Measurements from ENCODE around the gene TPRX1.
A peak's percentile ranks its signal among the peaks of the same experiment; 100 is the strongest.
"Not testable (repeated sequence)": the region's sequence is repeated elsewhere in the genome, so short reads cannot be mapped to it uniquely, and the experiment has no call there.

Gene TPRX1

GRCh38 chr19:47801270-47801669 lies 3.1 kb downstream of the TPRX1 start:
- DNase-seq (ENCODE audit: low read depth, low spot score) = no peak

GRCh38 chr19:47798904-47799266 lies 5.5 kb downstream of the TPRX1 start:
- DNase-seq (ENCODE audit: low read depth, low spot score) = no peak

DNA sequence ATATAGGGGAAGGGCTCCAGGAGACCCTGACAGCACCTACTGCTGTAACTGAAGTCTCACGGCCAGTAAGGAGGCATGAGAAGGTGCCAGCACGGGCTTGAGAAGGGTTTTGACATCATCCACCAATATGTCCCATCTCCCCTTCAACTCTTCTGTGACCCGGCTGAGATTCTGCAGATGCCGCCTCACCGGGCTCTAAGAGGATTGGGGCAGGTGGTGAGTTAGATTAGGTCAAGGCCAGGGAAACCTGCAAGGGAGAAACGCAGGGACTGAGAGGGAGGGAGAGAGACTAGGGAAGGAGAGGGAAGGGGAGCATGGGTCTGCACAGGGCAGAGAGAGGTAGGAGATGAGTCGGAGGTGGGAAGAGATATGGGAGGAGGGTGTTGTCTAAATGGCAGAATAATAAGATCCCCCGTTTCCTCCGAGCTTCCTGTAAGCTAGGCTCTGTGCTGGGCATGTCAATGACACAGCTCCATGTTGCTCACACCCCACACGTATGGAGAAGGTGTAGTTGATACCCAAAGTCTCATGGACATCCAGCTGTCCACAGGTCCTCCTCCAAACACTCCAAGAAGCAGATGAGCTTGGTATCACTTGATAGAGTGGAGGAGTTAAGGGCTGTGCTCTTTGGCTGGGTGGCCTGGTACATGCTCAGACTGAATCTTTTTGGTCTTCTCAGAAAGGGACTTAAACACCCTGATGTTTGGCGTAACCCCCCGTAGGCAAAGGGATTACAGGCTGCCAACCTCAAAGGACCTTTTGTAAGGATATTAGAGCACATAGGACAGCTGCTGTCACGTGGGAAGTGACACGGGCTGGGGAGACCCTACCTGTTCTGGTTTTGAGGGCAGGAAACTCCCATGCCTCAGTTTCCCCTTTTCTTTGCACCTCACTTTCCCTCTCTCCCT lies 6.1 kb downstream of the TPRX1 start:
- no peak for DNase-seq (ENCODE audit: low read depth, low spot score)

DNA sequence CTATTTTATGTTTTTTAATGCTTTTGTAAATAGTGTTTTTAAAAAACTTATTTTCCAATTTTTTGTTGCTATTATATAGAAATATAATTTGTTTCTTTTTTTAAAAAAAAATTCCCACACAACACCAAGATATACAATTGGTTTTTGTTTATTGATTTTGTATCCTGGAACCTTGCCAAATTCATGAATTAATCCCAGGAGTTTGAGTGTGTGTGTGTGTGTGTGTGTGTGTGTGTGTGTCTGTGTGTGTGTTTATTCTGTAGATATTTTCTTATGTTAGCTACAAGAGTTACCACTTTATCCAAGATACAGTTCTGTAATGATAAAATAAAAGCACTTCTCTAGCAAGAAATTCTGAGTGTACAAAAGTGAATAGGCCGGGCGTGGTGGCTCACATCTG lies 7.6 kb downstream of the TPRX1 start:
- DNase-seq (ENCODE audit: low read depth, low spot score) = no peak

DNA sequence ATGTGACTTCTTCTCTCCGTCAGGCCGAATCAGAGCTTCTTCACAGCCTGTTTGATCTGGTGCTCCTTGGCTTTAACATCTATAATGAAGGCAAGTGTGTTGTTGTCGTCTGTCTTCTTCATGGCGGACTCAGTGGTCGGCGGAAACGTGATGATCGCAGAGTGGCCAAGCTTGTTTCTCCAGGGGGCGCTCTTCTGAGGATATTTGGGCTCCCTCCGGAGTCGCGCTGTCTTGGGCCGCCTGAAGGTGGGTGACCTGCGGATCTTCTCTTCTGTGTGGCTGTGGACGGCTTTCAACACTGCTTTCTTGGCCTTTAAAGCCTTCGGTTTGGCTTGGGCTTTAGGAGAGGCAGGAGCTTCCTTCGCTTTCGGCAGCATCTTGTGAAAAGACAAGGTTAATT lies 9.8 kb downstream of the TPRX1 start:
- DNase-seq (ENCODE audit: low read depth, low spot score) = no peak

- no peak for DNase-seq (ENCODE audit: low read depth, low spot score)
These were observed 11.7 kb downstream of the TPRX1 start for GRCh38 chr19:47792616-47793015.

- DNase-seq (ENCODE audit: low read depth, low spot score) = no peak
These were observed 13.9 kb downstream of the TPRX1 start for GRCh38 chr19:47790398-47790814.

DNA sequence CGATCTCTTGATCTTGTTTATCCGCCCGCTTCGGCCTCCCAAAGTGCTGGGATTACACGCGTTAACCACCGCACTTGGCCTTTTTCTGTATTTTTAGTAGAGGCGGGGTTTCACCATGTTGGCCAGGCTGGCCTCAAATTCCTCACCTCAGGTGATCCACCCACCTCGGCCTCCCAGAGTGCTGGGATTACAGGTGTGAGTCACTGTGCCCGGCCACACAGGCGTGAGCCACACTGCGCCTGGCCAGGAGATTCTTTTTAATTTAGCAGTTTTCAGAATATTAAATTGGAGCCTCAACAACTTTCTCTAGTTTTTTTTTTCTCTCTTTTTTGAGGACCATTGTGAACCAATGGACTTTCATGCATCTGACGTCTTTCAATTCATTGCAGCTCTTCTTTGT lies 14.5 kb downstream of the TPRX1 start:
- DNase-seq (ENCODE audit: low read depth, low spot score) = not testable (repeated sequence)

DNA sequence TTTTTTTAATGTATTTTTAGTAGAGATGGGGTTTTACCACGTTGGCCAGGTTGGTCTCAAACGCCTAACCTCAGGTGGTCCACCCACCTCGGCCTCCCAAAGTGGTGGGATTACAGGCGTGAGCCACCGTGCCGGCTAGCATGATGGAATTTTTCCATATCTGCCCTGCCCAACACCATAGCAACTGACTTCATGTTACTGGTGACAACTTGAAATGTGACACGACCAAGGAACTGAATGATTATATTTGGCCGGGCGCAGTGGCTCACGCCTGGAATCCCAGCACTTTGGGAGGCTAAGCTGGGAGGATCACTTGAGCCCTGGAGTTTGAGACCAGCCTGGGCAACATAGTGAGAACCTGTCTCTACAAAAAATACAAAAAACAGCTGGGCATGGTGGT lies 17.0 kb downstream of the TPRX1 start:
- not testable (repeated sequence) for DNase-seq (ENCODE audit: low read depth, low spot score)

- no peak for DNase-seq (ENCODE audit: low read depth, low spot score)
These were observed 17.8 kb downstream of the TPRX1 start for GRCh38 chr19:47786566-47786965.

DNA sequence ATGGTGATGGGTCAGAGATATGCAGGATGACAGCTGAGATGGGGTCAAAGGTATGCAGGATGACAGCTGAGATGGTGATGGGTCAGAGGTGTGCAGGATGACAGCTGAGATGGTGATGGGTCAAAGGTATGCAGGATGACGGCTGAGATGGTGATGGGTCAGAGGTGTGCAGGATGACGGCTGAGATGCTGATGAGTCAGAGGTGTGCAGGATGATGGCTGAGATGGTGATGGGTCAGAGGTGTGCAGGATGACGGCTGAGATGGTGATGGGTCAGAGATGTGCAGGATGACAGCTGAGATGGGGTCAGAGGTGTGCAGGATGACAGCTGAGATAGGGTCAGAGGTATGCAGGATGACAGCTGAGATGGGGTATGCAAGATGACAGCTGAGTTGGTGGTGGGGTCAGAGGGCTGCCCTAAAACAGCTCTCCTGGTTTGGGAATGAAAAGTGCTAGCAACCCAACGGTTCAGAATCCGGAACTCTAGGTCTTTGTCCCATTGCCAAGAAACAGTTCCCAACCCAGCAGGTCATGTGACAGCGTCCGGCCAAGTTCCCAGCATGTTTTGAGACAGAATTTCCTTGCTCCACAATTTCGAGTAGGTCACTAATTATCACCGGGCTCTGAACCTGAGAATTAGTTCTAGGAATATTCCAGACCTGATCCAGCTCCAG lies 22.6 kb downstream of the TPRX1 start:
- DNase-seq (ENCODE audit: low read depth, low spot score) = no peak

GRCh38 chr19:47780215-47780551 lies 24.2 kb downstream of the TPRX1 start:
- DNase-seq (ENCODE audit: low read depth, low spot score) = no peak

- DNase-seq (ENCODE audit: low read depth, low spot score) = no peak
These were observed 24.7 kb downstream of the TPRX1 start for GRCh38 chr19:47779524-47780214.

- DNase-seq (ENCODE audit: low read depth, low spot score) = no peak
These were observed 25.4 kb downstream of the TPRX1 start for GRCh38 chr19:47778954-47779351.

DNA sequence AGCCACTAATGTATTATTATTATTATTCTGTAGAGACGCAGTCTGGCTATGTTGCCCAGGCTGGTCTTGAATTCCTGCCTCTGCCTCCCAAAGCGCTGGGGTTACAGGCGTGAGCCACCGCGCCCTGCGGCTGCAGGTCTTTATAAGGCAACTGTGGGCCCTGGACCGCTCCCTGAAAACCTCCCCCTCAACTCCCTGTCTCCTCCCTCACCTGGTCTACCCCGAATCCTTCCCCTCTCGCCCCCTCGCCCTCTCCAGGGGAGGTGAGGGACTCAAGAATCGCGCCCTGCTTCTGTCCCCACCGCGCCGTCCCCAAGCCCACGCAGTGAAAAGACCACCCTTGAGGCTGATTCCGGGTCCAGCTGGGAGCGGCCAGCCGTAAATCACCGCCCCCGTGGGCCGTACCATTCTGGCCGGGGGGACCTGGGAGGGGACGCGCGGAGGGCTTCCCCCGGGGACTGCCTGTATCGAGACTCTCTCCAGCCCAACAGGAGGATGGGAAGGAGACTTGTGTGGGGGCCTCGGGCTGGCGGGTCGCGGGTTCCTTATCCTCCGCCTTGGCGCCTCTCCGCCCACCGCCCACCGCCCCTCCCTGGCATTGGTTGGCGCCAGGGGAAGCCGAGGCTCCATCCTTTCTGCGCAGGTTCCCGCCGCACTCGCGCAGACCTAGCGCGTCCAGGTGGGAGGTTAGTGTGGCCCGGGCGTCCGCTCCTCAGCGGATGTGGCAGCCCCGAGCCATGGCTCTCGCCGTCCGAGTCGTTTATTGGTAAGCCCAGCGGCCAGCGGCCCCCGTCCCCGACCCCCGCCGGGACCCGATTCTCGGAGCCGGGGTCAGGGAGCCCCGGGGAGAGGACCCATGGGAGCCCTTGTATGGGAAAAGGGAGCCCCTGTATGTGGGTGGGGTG lies 26.1 kb downstream of the TPRX1 start, which contains the start of gene SELENOW:
Gene SELENOW (plus strand): TSS at position 655 of the 905 bp plus-strand sequence. CDS start 83 bp downstream, at position 738.
- peak; percentile 28 for DNase-seq (ENCODE audit: low read depth, low spot score)

DNA sequence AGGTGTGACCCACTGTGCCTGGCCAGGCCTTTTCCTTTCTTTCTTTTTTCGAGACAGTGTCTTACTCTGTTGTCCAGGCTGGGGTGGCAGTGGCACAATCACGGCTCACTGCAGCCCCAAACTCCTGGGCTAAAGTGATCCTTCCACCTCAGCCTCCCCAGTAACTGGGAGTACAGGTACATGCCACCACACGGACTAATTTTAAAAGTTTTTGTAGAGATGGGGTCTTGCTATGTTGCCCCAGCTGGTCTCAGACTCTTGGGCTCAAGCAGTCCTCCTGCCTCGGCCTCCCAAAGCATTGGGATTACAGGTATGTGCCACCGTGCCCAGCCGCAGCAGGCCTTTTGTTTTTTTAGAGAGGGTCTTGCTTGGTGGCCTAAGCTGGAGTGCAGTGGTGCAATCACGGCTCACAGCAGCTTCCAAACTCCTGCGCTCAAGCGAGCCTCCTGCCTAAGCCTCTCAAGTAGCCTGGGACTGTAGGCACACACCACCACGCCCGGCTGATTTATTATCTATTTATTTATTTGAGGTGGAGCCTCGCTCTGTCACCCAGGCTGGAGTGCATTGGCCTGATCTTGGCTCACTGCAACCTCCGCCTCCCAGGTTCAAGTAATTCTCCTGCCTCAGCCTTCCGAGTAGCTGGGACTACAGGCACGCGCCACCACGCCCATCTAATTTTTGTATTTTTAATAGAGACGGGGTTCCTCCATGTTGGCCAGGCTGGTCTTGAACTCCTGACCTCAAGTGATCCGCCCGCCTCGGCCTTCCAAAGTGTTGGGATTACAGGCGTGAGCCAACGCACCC lies 26.9 kb downstream of the TPRX1 start:
- DNase-seq (ENCODE audit: low read depth, low spot score) = not testable (repeated sequence)

DNA sequence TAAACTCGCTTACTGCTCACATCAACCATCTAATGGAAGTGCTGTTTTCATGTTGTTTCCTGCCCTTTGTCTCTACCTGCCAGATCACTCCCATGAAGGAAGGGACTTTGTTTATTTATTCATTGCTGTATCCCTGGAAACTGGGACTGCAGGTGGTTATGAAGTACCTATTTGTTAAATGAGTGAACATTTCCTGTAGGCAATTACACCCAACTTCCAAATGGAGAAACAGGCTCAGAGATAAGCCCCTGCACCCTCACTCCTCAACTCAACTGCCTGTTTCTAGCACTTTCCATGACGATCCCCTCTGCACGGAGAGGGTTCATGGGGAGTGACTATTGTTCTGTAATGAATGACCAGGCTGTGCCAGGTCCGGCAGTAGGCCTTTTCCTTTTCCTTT lies 27.8 kb downstream of the TPRX1 start:
- no peak for DNase-seq (ENCODE audit: low read depth, low spot score)

- DNase-seq (ENCODE audit: low read depth, low spot score) = not testable (repeated sequence)
These were observed 33.1 kb downstream of the TPRX1 start for GRCh38 chr19:47771291-47771690.

DNA sequence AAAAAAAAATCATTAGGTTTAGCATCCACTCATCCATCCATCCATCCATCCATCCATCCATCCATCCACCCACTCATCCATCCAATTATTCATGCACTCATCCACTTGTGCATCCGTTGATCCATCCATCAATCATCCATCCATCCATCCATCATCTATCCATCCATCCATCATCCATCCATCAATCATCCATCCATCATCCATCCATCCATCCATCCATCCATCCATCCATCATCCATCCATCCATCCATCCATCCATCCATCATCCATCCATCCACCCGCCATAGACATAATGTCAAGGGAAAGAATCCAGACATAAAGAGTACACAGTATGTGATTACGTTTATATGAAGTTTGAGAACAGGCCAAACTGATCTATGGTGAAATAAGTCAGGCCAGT lies 34.8 kb downstream of the TPRX1 start:
- no peak for DNase-seq (ENCODE audit: low read depth, low spot score)

GRCh38 chr19:47768604-47769003 lies 35.7 kb downstream of the TPRX1 start:
- DNase-seq (ENCODE audit: low read depth, low spot score) = no peak

- DNase-seq (ENCODE audit: low read depth, low spot score) = no peak
These were observed 37.0 kb downstream of the TPRX1 start for GRCh38 chr19:47767349-47767748.

Measured in smooth muscle cell of the brain vasculature (primary cell).